ENCODE measurements around the gene THEMIS. TPM values are rescaled to one million over a fixed set of nuclear protein-coding genes. Genes with fewer than 3 reads are reported as not detected.

Gene THEMIS
- polyA plus RNA-seq, 3 donors = not detected

DNA sequence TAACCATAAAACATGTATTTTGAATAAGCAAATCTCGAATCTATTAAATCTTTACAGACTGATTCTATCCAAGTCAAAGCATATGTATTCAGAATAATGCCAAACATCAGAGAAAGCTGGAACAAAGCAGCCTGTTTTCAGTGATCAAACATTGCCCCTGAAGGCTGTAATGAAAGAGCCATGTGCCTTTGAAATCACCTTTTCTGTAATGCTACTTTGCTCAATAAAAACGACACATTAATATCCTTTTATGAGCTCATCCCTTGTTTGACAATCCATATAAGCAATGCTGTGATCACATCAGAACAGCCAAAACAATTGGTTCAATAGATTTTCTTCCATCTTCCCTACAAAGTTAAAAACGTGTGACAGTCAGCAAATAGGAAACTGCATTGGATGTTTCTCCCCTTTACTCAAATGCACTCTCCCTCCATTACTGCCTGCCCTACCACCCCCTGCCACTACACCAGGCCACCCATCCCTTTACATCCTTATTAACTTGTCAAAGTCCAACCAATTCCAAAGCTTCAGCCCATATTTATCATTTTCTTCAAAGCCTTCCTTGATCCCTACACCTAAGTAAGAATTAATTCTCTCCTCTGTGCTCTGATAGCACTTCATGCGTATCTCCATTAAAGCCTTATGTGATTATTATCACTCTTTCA lies 42.0 kb downstream of the THEMIS start:
- DNase-seq = no peak

DNA sequence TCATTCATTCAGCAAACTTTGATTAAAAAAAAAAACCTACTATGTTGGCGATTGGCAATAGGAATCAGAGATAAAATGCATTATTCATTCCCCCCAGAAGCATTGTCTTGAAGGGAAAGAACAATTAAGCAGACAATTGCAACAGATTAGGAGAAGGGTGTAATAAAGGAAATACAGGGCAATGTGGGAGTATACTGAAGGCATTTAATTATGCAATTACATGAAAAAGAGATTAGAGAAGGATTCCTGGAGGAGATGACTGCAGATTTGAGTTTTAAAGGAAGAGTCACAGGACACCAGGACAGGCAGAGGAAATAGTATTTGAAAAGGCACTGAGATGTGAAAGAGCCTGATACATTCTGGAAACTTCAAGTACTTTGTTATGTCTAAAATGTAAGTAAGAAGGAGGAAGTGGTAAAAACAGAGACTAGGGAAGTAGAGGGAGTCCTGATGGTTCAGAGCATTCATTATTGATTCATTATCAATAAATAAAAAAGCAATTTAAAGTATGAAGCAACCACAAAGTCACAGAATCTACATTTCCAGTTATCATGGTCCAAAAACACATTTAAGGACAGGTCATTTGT lies 43.7 kb downstream of the THEMIS start:
- no peak for DNase-seq

- no peak for DNase-seq
These were observed 45.2 kb downstream of the THEMIS start for GRCh38 chr6:127855542-127856159.

GRCh38 chr6:127854009-127854408 lies 46.8 kb downstream of the THEMIS start:
- no peak for DNase-seq

DNA sequence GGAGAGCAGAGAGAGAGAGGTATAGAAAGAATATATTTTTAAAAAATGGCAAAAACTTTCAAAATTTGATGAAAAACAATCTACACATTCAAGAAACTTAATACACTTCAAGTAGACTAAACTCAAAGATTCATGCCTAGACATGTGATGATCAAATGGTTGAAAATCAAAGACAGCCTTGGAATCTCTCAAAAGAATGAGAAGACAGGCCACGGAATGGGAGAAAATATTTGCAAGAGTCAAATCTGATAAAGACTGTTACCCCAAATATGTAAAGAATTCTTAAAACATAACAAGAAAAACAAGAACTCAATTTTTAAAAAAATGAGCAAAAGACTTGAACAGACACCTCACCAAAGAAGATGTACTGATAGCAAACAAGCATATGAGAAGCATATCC lies 49.7 kb downstream of the THEMIS start:
- DNase-seq = no peak

DNA sequence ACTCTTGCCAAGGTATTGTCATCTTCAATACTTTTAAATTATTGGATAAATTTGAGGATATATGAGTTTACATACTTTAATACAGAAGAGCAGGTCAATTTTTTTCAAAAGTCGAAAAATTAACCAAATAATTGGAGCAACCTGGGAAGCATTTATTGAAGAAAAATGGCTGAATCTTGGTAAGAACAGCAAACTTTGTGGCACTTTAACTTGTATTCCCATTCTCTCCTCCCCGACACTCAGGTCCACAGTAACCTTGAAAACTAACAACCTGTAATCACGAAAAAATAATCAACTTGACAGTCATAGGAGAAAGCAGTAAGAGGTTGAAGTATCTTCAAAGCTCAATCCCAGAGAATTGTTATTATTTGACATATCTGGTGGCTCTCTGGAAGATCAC lies 55.6 kb downstream of the THEMIS start:
- DNase-seq = no peak

DNA sequence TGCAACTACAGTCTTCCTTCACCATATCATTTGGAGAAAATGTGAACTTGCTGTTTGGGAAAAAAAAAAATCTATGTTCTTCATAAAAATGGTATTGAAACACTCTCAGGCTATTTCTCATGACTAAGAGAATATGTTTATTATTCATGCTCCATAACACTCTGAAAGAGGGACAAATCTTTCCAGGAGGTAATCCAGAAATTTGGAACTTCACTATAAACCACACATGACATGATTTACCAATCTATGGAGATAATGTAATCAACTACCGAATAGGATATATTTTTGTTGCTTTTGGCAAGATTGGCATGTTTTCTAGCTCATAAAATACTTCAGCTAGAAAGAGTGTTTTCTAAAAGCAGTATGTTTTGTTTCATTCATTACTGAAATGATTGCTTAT lies 56.3 kb downstream of the THEMIS start:
- no peak for DNase-seq

DNA sequence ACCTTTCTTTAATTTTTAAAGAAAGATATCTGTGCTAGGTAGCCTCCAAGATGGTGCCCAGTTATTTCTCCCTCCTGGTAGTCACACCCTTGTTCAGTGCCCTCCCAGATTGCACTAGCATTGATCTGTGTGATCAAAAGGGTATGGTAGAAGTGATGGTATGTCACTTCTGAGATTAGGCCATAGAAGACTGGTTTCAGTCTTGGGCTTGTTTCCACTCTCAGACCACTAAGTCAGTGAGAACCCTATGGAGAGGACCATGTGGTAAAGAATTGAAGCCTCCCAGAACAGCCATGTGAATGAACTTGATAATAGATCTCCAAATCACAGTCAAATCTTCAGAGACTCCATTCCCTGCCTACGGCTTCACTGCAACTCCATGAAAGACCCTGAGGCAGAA lies 57.3 kb downstream of the THEMIS start:
- DNase-seq = no peak

- DNase-seq = no peak
These were observed 58.3 kb downstream of the THEMIS start for GRCh38 chr6:127842562-127842961.

DNA sequence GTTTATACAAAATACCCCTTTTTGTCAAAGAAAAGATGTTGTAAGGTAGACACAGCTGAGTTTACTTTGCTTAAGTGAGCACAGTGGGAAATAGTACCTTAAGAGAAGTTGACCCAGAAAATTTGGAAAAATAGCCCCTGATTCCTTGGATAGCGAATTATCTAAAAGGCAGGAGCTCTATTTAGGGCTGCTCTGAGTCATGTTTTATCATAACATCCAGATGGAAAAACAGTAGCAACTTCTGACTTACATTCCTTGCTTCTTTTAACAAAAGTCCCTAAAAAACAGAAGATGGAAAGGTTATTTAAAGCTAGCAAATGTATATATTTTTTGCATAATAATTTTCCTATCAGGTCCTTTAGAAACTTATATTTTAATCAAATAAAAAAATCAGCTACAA lies 59.0 kb downstream of the THEMIS start:
- no peak for DNase-seq

GRCh38 chr6:127834136-127834535 lies 66.7 kb downstream of the THEMIS start:
- DNase-seq = no peak

DNA sequence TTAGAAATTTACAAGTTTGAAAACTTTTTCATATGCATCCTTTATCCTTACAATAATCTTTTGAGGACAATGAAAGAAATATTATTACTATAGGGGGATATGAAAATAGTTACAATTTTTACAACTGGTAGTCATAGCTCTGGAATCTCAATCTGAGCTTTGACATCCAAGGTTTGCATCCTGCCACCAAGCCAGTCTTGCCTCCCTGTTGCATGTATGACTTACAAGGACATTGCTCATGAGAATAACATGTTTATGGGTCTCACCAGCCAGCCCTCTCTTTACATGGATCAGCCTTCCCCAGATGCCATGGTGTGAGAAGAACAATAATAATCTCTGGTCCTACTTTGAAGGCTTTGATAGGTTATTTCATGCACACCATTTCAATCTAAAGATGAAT lies 67.5 kb downstream of the THEMIS start:
- no peak for DNase-seq

- no peak for DNase-seq
These were observed 68.5 kb downstream of the THEMIS start for GRCh38 chr6:127832381-127832780.

DNA sequence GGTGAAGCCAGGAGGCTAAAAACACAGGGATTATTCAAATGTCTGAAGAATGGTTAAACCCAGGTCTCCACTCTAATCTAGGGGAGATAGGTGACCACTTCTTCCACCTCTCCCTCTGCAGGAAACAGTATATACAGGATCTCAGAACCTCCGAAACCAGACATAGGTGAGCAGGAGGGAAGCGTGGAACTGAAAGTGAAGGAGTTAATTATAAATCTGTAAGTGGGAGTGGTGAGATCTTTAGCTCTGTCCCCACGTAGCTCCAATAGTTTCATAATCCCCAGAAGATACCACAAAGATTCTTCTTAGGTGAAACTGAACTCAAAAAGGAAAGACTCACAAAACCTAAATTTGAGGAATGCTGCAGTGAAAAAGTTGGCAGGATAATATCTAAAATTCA lies 76.8 kb downstream of the THEMIS start:
- DNase-seq = no peak

GRCh38 chr6:127821431-127821830 lies 79.4 kb downstream of the THEMIS start:
- DNase-seq = no peak

DNA sequence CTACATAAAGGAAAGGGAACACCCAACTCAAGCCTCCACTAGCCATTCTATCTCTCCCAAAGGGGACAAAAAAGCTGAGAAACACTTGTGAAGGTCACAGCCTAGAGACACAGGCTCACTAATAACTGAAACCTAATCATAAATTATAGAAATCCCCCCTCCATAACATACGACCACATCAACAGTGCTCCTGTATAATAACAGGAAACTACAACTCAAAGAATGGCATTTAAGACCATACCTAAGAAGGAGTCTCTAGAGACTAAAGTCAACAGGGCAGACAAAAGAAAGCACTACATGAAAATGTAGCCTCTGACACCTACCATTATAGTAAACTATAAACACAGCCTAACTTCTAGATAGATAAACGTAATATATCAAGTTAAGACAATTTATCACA lies 82.7 kb downstream of the THEMIS start:
- DNase-seq = no peak

- no peak for DNase-seq
These were observed 84.2 kb downstream of the THEMIS start for GRCh38 chr6:127816643-127817042.

GRCh38 chr6:127813699-127814027 lies 87.2 kb downstream of the THEMIS start:
- no peak for DNase-seq

GRCh38 chr6:127812985-127813698 lies 87.7 kb downstream of the THEMIS start:
- no peak for DNase-seq

DNA sequence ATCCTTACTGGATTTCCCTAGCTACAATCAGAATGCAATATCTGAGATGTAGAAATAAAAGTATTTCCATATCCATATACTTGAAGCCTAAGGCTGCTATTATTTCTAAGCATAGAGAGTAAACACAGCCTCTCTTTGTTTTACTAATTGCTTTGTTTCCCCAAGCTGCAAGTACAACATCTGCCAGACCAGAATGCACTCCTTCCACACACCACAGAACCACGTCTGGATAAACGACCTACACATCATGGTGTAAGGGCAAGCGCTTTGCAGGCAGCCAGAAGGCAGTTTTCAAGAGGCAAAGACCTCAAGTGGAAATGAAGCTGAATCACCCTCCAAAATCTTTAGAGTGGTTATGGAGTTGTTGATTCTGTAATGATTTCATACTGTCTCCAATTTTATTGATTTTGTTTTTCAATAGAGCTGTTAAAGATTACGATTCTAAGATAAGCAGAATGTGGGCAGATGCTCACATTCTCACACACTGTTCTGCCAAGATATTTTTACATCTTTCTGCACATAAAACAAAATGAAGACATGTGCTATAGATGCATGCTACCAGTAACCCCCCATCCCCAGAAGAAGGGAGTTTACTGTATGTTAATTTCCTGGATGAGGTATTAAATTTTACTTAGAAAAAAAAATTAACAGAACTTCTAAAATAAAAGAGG lies 88.8 kb downstream of the THEMIS start:
- DNase-seq = no peak

DNA sequence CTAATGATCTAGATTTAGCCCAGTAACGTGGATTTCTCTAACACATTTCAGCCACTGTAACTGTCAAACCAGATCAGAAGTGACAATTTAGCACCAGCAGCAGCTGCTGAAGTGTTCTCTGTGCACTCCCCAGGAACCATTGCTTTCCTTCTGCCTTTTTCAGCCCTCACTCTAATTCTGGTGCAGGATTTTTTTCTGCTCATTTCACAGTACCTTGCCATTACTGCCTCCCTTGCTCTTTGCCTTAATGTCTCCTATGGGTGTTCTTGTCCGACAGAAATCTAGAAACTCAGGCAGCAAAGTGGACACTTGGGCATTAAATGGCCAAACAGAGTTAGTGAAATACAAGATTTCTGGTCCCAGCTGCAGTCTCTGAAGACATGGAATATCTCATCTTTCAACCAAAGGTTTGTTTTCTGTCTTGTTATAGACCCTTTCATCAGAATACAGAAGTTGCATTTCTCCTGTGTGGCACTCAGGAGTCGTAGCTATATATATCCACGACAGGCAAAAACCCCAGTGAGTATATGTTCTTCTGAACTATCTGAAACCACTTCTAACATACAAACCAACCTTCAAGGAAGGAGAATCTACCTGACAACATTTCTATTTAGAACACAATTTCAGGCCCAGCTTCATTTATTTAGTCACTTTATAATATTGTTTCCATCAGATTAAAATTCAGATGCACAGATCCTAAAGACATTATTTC lies 92.9 kb downstream of the THEMIS start:
- no peak for DNase-seq

DNA sequence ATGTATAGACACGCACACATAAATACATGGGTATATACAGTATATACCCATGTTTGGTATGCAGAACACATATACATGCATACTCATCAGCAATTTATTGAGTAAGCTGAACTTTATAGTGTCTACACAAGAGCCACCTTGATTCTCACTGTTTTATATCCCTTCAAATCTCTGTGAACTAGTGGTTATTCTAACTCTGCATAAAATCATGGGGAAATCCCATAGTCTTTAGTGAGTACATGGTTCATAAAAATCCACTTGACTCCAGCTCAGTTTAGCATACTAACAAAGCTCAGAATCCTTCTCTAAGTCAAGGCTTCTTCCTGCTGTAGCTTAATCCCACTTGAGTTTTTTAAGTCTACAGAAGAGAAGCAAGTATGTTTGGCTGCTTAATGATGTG lies 104.1 kb downstream of the THEMIS start:
- DNase-seq = no peak
